Peyer's patch (tissue), 4 donors: ENCODE results near the gene DPYD. TPM values are rescaled to one million over a fixed set of nuclear protein-coding genes. Genes with fewer than 3 reads are reported as not detected.

Experiments
- DNase-seq, 3 donors: peaks; one replicate each; pipeline ENCODE4 v3.0.0-alpha.2; 2017 to 2019
- H3K27ac ChIP-seq, 4 donors: fragments of 200-600 bp; sonication (generic); one replicate each; pipeline ENCODE4 v1.5.1; 2016 to 2019
- H3K27me3 ChIP-seq, 2 donors: fragments of 200-600 bp; sonication (generic); one replicate each; pipeline ENCODE4 v1.5.1; 2019
- H3K36me3 ChIP-seq, 3 donors: fragments of 200-600 bp; sonication (generic); one replicate each; pipeline ENCODE4 v1.5.1; 2016 to 2019
- H3K4me1 ChIP-seq, 4 donors: fragments of 200-600 bp; sonication (generic); one replicate each; pipeline ENCODE4 v1.5.1; 2016 to 2019
- H3K4me3 ChIP-seq, 4 donors: fragments of 200-600 bp; sonication (generic); 1 replicate in 3 of 4; 2 replicates in 1 of 4; pipeline ENCODE4 v1.5.1; 2016 to 2019; ENCODE audit warnings: mild to moderate bottlenecking in 1 of 4
- H3K9me3 ChIP-seq, 4 donors: fragments of 200-600 bp; sonication (generic); one replicate each; pipeline ENCODE4 v1.5.1; 2016 to 2019; ENCODE audit warnings: mild to moderate bottlenecking in 1 of 4
- POLR2A ChIP-seq, 2 donors: fragments of 450-650 bp; IDR thresholded peaks; one replicate each; pipeline ENCODE4 v1.5.1; 2017; ENCODE audit warnings: antibody characterized with exemption in 2 of 2, mild to moderate bottlenecking in 2 of 2, moderate library complexity in 2 of 2
- total RNA-seq, 4 donors: library from RNA; depleted of rRNA; stranded (reverse); fragments of >200 nt; gene quantifications; one replicate each; pipeline ENCODE4 v1.1.0, GENCODE V29; 2016
- TF ChIP-seq, protein P1 (sequence below), 6 experiments: fragments of 450-650 bp in 4 of 6; fragments of 200-600 bp in 2 of 6; sonication (generic) in 1 of 6; IDR thresholded peaks; one replicate each; pipeline ENCODE4 v1.5.1; 2017 to 2019; ENCODE audit warnings: antibody characterized with exemption in 6 of 6, mild to moderate bottlenecking in 3 of 6, moderate library complexity in 1 of 6

Gene DPYD
- total RNA-seq, 4 donors from 2014 or later: 30.8 to 39.7 (median 36.4) TPM

DNA sequence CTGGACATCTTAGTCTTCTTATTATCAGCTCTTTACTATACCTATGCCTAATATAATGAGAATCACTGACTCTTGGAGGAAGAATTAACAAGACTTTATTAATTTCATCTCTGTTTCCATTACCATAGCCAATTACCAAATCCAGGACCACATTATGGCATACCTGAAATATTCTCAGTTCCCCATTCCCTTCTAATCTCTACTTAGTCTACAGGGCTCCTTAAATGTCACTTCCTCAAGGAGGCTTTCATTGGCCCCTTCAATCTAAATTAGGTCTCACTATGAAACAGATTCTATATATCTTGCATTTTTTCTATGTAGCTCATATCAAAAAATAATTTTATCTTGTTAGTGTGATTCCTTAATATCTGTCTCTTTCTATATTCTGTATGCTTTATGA is 828.0 kb downstream of the DPYD start:
- H3K27me3 ChIP-seq: no peaks in the 10 kb centered on the region
- TF ChIP-seq, protein P1, sequence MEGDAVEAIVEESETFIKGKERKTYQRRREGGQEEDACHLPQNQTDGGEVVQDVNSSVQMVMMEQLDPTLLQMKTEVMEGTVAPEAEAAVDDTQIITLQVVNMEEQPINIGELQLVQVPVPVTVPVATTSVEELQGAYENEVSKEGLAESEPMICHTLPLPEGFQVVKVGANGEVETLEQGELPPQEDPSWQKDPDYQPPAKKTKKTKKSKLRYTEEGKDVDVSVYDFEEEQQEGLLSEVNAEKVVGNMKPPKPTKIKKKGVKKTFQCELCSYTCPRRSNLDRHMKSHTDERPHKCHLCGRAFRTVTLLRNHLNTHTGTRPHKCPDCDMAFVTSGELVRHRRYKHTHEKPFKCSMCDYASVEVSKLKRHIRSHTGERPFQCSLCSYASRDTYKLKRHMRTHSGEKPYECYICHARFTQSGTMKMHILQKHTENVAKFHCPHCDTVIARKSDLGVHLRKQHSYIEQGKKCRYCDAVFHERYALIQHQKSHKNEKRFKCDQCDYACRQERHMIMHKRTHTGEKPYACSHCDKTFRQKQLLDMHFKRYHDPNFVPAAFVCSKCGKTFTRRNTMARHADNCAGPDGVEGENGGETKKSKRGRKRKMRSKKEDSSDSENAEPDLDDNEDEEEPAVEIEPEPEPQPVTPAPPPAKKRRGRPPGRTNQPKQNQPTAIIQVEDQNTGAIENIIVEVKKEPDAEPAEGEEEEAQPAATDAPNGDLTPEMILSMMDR (IDR thresholded peaks at IDR 0.05): no peak
- no peak for TF ChIP-seq POLR2A (IDR thresholded peaks at IDR 0.05)
- H3K4me1 ChIP-seq: no peaks in the 10 kb centered on the region
- H3K9me3 ChIP-seq: no peaks in the 10 kb centered on the region
- peaks cover 0 to 4% (median 0%) of the 10 kb centered on the region in 3 donors for H3K36me3 ChIP-seq
- H3K4me3 ChIP-seq: no peak overlapping the region
- no peak for DNase-seq
- no peak overlapping the region for H3K27ac ChIP-seq

GRCh38 chr1:97091679-97092078 is 829.2 kb downstream of the DPYD start:
- Histone ChIP-seq H3K36me3 (no peaks in the 10 kb centered on the region), H3K27me3 (no peaks in the 10 kb centered on the region), H3K4me3 (no peak overlapping the region), H3K4me1 (no peaks in the 10 kb centered on the region), H3K9me3 (no peaks in the 10 kb centered on the region), H3K27ac (no peak overlapping the region)
- TF ChIP-seq, protein P1 (IDR thresholded peaks at IDR 0.05): no peak
- no peak for TF ChIP-seq POLR2A (IDR thresholded peaks at IDR 0.05)
- no peak for DNase-seq

- DNase-seq: no peak
- no peaks in the 10 kb centered on the region for H3K36me3 ChIP-seq
- no peaks in the 10 kb centered on the region for H3K4me1 ChIP-seq
- H3K9me3 ChIP-seq: no peaks in the 10 kb centered on the region
- no peak overlapping the region for H3K27ac ChIP-seq
- H3K27me3 ChIP-seq: no peaks in the 10 kb centered on the region
- H3K4me3 ChIP-seq: no peak overlapping the region
- TF ChIP-seq, protein P1 (IDR thresholded peaks at IDR 0.05): no peak
Measured at GRCh38 chr1:97091263-97091662, 829.6 kb downstream of the DPYD start.

- Histone ChIP-seq H3K4me3 (no peak overlapping the region), H3K4me1 (no peaks in the 10 kb centered on the region), H3K9me3 (no peaks in the 10 kb centered on the region), H3K27me3 (no peaks in the 10 kb centered on the region), H3K27ac (no peak overlapping the region), H3K36me3 (no peaks in the 10 kb centered on the region)
- TF ChIP-seq, protein P1 (IDR thresholded peaks at IDR 0.05): no peak
- no peak for TF ChIP-seq POLR2A (IDR thresholded peaks at IDR 0.05)
- DNase-seq: no peak
Measured at GRCh38 chr1:97090725-97091124, 830.1 kb downstream of the DPYD start.

DNA sequence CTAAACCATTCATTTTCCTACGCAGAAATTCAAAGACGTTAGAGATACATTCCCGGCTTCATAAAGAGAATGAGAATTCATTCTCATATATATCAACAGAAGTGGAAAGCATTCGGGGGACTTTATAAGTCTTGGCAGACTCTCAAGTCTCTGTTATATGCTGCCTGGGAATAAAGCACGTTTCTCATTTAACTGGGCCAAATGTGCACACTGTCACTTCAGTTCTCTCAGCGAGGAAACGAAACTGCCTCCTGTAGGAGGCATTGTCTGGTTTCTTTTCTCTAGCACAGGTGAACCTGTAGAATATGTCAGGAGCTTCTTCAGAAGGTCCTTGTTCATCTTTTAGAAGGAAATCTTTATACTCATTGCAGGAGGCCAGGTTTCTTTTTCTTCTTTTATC is 831.7 kb downstream of the DPYD start:
- H3K27ac ChIP-seq: no peak overlapping the region
- DNase-seq: no peak

More for the DNA sequence above, 831.7 kb downstream of the DPYD start:
- Histone ChIP-seq H3K4me3 (no peak overlapping the region), H3K9me3 (no peaks in the 10 kb centered on the region), H3K36me3 (no peaks in the 10 kb centered on the region), H3K4me1 (no peaks in the 10 kb centered on the region), H3K27me3 (no peaks in the 10 kb centered on the region)
- TF ChIP-seq, protein P1 (IDR thresholded peaks at IDR 0.05): no peak
- no peak for TF ChIP-seq POLR2A (IDR thresholded peaks at IDR 0.05)
